Measurements from ENCODE around the gene IFI16.

Gene IFI16

DNA sequence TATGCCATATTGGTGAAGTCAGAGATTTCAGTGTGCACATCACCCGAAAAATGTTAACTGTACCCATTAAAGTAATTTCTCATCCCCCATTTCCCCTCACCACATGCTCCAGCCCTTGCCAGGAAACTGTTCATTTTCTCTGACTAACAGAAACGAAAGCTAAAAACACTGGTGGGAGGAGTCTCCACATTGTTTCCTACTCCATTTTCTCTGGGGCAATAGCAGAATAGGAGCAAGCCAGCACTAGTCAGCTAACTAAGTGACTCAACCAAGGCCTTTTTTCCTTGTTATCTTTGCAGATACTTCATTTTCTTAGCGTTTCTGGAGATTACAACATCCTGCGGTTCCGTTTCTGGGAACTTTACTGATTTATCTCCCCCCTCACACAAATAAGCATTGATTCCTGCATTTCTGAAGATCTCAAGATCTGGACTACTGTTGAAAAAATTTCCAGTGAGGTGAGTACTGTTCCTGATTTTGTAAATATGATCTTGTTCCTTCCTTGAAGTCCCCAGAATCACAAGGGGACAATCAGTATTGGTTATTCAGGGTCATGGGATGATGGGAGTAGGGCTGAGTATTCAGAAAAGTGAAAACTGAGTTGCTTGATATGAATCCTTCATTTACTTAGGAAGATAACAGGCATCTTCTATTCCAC, at the start of gene IFI16:
Gene IFI16 (plus strand): TSS at position 204 of the 658 bp plus-strand sequence. CDS start 4,774 bp downstream, outside the sequence.
- peaks cover 45% of the 10 kb centered on the region for H3K36me3 Mint-ChIP-seq (ENCODE audit: low read depth)
- no peak for TF ChIP-seq CTCF (IDR thresholded peaks at IDR 0.05)
- peaks cover 28% of the 10 kb centered on the region for H3K9me3 Mint-ChIP-seq
- H3K27ac Mint-ChIP-seq, result peak within 1 kb of the TSS; percentile 34
- peaks cover 73% of the 10 kb centered on the region for H3K4me1 Mint-ChIP-seq
- no peaks in the 10 kb centered on the region for H3K27me3 Mint-ChIP-seq (ENCODE audit: low read depth, poor library complexity)
- H3K4me3 Mint-ChIP-seq, result peak within 1 kb of the TSS; percentile 76
- no peak for DNase-seq

DNA sequence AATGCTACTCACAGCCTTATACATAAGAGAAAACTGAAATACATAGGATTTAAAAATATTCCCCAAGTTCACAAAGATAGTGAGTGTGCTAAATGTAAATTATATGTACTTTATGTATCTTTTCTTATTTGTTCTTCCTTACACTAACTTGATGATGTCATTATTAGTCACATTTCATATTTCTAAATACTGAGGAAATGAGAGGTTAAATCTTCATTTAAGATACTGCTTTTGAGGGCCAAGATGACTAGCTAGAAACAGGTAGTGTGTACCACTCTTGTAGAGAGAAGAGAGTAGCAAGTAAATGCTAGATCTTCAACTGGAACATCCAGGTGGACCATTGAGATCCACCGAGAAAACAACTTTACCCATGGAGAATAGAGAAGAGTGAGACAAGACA, 48.5 kb upstream of the IFI16 start:
- Mint-ChIP-seq H3K36me3 (ENCODE audit: low read depth) (no peaks in the 10 kb centered on the region), H3K27ac (no peak overlapping the region), H3K4me1 (no peaks in the 10 kb centered on the region), H3K4me3 (no peak overlapping the region), H3K27me3 (ENCODE audit: low read depth, poor library complexity) (peaks cover 6% of the 10 kb centered on the region), H3K9me3 (peaks cover 14% of the 10 kb centered on the region)
- TF ChIP-seq CTCF (IDR thresholded peaks at IDR 0.05), result no peak
- no peak for DNase-seq

DNA sequence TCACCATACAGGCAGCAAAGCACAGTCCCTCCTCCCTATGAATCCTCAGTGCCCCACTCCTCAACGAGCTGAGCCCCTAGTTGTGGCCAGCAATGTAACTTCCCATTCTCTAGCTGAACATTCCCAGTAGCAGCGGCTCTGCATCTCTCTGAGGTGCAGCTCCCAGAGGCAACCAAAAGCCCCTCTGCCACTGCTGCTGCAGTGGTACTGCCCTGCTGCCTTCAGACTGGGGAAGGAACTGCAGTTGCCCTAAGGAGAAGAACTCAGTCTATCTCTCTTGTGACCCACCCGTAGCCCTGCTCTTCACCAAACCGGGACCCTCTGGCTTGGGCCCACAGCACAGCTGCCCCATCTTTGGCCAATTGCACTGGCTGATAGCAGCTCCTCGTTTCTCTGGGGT, 46.7 kb upstream of the IFI16 start:
- DNase-seq, result no peak
- no peak overlapping the region for H3K27ac Mint-ChIP-seq
- no peak overlapping the region for H3K4me3 Mint-ChIP-seq
- H3K4me1 Mint-ChIP-seq, result no peaks in the 10 kb centered on the region
- H3K9me3 Mint-ChIP-seq, result peaks cover 19% of the 10 kb centered on the region
- peaks cover 6% of the 10 kb centered on the region for H3K27me3 Mint-ChIP-seq (ENCODE audit: low read depth, poor library complexity)
- no peak for TF ChIP-seq CTCF (IDR thresholded peaks at IDR 0.05)
- no peaks in the 10 kb centered on the region for H3K36me3 Mint-ChIP-seq (ENCODE audit: low read depth)

- DNase-seq, result no peak
- Mint-ChIP-seq H3K27me3 (ENCODE audit: low read depth, poor library complexity) (peaks cover 9% of the 10 kb centered on the region), H3K27ac (no peak overlapping the region), H3K4me1 (no peaks in the 10 kb centered on the region), H3K36me3 (ENCODE audit: low read depth) (no peaks in the 10 kb centered on the region), H3K4me3 (no peak overlapping the region), H3K9me3 (peaks cover 13% of the 10 kb centered on the region)
- TF ChIP-seq CTCF (IDR thresholded peaks at IDR 0.05), result no peak
These were observed 40.5 kb upstream of the IFI16 start for GRCh38 chr1:158969166-158969565.

GRCh38 chr1:158969855-158970254, 39.9 kb upstream of the IFI16 start:
- peaks cover 10% of the 10 kb centered on the region for H3K9me3 Mint-ChIP-seq
- H3K36me3 Mint-ChIP-seq (ENCODE audit: low read depth), result no peaks in the 10 kb centered on the region
- H3K27me3 Mint-ChIP-seq (ENCODE audit: low read depth, poor library complexity), result peaks cover 5% of the 10 kb centered on the region
- no peak for TF ChIP-seq CTCF (IDR thresholded peaks at IDR 0.05)
- no peak overlapping the region for H3K27ac Mint-ChIP-seq
- no peaks in the 10 kb centered on the region for H3K4me1 Mint-ChIP-seq
- no peak overlapping the region for H3K4me3 Mint-ChIP-seq
- DNase-seq, result no peak

GRCh38 chr1:158972841-158973240, 36.9 kb upstream of the IFI16 start:
- H3K27me3 Mint-ChIP-seq (ENCODE audit: low read depth, poor library complexity), result peaks cover 4% of the 10 kb centered on the region
- H3K4me1 Mint-ChIP-seq, result peaks cover 12% of the 10 kb centered on the region
- no peak for DNase-seq
- no peak overlapping the region for H3K27ac Mint-ChIP-seq
- H3K4me3 Mint-ChIP-seq, result no peak overlapping the region
- no peaks in the 10 kb centered on the region for H3K36me3 Mint-ChIP-seq (ENCODE audit: low read depth)
- no peak for TF ChIP-seq CTCF (IDR thresholded peaks at IDR 0.05)
- no peaks in the 10 kb centered on the region for H3K9me3 Mint-ChIP-seq

Data from nephron progenitor cell (in vitro differentiated cells).